HL-60 (cell line): ENCODE results near the gene P2RX2.

Experiments used
- GABPA ChIP-seq: IDR thresholded peaks from 2 replicates; pipeline ENCODE4 v1.6.1; 2012; ENCODE audit warnings: low read depth
- POLR2AphosphoS5 ChIP-seq: IDR thresholded peaks from 2 replicates; pipeline ENCODE4 v1.6.1; 2012; ENCODE audit warnings: low read depth
- REST ChIP-seq: IDR thresholded peaks from 2 replicates; pipeline ENCODE4 v1.6.1; 2012; ENCODE audit warnings: low read depth; ENCODE audit not compliant: insufficient replicate concordance
- SPI1 ChIP-seq: IDR thresholded peaks from 2 replicates; pipeline ENCODE4 v1.6.1; 2012; ENCODE audit warnings: low read depth, mild to moderate bottlenecking, borderline replicate concordance
- TF ChIP-seq, protein P1 (sequence below): IDR thresholded peaks from one replicate; pipeline ENCODE4 v1.5.1; 2011; ENCODE audit warnings: low read length, control low read depth, inconsistent platforms; ENCODE audit not compliant: insufficient read depth

DNA sequence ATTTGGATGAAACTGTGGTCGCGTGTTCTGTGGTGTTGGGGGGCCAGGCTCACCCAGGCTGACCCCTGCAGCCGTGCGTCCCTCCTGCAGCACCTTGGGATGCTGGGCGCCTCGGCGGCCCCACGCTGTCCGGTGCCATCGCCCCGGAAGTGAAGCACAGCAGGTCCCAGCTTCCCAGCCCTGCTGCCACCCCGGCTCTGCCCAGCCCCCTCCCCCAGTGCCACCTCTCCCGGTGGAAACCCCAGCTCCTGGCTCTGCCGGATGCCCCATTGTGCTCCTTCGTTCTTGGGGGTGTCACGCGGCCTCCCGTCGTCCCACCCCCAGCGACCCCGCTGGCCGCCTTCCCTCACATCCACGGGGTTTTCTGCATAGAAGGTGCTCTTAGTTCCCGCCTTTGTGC is 33.4 kb upstream of the P2RX2 start:
- TF ChIP-seq POLR2AphosphoS5 (no peak), REST (no peak), SPI1 (no peak), GABPA (no peak)
- TF ChIP-seq, protein P1, sequence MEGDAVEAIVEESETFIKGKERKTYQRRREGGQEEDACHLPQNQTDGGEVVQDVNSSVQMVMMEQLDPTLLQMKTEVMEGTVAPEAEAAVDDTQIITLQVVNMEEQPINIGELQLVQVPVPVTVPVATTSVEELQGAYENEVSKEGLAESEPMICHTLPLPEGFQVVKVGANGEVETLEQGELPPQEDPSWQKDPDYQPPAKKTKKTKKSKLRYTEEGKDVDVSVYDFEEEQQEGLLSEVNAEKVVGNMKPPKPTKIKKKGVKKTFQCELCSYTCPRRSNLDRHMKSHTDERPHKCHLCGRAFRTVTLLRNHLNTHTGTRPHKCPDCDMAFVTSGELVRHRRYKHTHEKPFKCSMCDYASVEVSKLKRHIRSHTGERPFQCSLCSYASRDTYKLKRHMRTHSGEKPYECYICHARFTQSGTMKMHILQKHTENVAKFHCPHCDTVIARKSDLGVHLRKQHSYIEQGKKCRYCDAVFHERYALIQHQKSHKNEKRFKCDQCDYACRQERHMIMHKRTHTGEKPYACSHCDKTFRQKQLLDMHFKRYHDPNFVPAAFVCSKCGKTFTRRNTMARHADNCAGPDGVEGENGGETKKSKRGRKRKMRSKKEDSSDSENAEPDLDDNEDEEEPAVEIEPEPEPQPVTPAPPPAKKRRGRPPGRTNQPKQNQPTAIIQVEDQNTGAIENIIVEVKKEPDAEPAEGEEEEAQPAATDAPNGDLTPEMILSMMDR, result no peak
